Loucy (cell line): Measurements from ENCODE around the gene ATP8A2.

Experiments used
- CTCF ChIP-seq: fragments of 200-600 bp; sonication (generic); conservative IDR thresholded peaks from 2 replicates; pipeline ENCODE4 v1.5.1; 2014; ENCODE audit warnings: mild to moderate bottlenecking, antibody characterized with exemption, low read length
- EZH2phosphoT487 ChIP-seq: fragments of 200-600 bp; IDR thresholded peaks from 2 replicates; pipeline ENCODE4 v1.6.1; 2018; ENCODE audit warnings: antibody characterized with exemption, mild to moderate bottlenecking, moderate library complexity, borderline replicate concordance

GRCh38 chr13:25992076-25992475 lies 620.3 kb downstream of the ATP8A2 start:
- TF ChIP-seq CTCF: no peak
- no peak for TF ChIP-seq EZH2phosphoT487
